CD4-positive, alpha-beta T cell treated with Interleukin-17A for 1 hour (primary cell): ENCODE results near the gene RFX7.

ENCODE experiments used
- DNase-seq: peaks from one replicate; pipeline ENCODE4 v3.0.0-alpha.2; 2020

The RFX7 gene

DNA sequence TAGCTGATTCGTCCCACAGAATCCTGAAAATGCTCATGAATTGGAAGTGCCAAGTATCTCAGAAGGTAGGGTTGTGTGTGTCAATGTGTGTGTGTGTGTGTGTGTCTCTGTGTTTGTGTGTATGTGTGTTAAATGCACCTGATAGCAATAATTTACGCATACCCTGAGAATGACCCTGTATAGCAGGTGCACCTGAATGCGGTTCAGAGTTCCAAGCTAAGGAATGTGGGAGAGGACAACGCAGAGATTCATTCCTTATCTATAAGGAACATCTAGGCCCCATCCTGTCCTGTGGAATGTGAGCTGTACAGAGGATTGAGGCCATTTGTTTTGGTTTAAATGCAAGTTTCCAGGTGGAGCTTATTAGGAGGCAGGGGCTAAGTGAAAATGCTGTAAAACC is 201.2 kb downstream of the RFX7 start:
- DNase-seq, result no peak

DNA sequence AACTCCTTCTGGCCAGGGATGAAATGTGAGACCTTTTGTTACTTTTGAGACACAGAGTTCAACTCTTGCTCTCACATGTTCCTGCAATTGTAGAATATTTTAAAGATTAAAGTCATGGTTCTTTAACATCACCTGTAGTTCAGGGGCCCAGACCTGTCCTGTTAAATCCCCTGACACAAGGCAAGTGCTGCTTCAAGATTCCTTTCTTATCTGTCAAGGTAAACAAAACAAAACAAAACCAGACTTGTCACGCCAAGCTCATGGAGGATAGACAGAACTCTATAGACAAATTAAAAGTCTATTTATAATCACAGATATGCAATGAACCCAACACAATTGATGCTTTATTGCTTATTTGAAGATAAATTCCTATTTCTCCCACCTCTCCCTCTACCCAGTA is 201.6 kb downstream of the RFX7 start:
- DNase-seq, result no peak

DNA sequence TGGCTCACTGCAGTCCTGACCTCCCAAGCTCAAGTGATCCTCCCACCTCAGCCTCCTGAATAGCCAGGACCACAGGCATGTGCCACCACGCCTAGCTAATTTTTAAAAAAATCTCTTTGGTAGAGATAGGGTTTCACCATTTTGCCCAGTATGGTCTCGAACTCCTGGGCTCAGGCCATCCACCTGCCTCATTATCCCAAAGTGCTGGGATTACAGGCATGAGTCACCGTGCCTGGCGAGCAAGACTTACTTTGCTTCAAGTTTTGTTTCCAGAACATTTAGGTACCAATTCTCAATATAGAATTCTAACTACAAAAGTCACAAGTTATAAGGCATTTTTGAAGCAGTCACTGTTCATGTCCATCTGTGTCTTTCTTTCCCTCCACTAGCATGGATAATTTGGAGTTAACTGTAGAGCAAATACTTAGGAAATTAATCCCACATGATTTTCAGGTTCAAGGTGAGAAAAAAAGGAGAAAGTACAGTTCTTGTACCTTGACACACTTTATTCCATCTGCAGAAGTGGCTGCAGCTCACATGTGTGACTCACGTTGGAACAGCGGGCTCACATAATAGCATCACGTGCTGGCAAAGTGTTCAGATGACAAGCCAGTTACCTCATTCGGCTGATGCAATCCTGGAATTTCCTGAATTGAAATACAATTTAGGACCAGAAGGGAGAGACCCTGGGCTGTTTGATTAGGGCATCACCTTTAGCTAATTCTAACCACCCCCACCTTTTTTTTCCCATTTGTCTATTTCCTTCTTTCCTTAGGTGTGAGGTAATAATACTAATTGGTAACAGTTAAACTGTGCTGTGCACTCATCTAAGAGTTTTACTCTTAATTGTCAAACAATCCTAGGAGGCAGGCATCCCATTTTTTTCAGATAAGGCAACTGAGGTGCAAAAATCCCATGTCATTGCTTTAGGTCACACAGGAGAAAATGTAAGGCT is 203.3 kb downstream of the RFX7 start:
- peak; percentile 18 for DNase-seq

DNA sequence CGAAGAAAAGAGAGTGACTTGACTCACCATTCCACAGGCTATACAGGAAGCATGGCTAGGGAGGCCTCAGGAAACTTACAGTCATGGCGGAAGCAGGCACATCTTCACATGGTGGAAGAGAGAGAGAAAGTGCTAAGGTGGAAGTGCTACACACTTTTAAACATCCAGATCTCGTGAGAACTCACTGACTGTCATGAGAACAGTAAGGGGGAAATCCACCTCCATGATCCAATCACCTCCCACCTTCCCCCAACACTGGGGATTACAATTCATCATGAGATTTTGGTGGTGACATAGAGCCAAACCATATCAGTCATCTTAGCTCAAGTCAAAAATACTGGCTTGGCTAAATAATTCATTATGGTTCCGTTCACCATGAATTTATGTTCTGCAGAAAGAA is 205.0 kb downstream of the RFX7 start:
- no peak for DNase-seq

DNA sequence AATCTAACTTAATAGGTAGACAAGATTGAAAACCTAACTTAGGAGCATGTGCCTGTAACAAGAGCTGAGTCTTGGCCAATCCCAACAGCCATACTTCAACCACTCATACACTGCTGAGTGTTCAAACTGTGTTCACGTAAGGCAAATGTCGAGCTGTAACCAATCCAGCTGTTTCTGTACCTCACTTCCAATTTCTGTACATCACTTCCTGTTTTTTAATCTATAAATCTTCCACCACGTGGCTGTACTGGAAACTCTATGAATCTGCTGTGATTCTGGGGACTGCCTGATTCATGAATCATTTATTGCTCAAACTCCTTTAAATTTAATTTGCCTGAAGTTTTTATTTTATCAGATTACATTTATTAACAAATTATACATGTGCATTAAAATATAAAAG is 205.7 kb downstream of the RFX7 start:
- DNase-seq, result peak; percentile 54
